ENCODE results near the gene CAMK2B.

Gene CAMK2B

GRCh38 chr7:44310221-44310848 lies 15.1 kb downstream of the CAMK2B start:
- TF ChIP-seq, protein P1, sequence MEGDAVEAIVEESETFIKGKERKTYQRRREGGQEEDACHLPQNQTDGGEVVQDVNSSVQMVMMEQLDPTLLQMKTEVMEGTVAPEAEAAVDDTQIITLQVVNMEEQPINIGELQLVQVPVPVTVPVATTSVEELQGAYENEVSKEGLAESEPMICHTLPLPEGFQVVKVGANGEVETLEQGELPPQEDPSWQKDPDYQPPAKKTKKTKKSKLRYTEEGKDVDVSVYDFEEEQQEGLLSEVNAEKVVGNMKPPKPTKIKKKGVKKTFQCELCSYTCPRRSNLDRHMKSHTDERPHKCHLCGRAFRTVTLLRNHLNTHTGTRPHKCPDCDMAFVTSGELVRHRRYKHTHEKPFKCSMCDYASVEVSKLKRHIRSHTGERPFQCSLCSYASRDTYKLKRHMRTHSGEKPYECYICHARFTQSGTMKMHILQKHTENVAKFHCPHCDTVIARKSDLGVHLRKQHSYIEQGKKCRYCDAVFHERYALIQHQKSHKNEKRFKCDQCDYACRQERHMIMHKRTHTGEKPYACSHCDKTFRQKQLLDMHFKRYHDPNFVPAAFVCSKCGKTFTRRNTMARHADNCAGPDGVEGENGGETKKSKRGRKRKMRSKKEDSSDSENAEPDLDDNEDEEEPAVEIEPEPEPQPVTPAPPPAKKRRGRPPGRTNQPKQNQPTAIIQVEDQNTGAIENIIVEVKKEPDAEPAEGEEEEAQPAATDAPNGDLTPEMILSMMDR (IDR thresholded peaks at IDR 0.05; ENCODE audit: borderline replicate concordance, insufficient read depth, low read depth, low read length), result no peak
- no peak overlapping the region for H3K4me3 ChIP-seq (ENCODE audit: low read depth, low read length)

DNA sequence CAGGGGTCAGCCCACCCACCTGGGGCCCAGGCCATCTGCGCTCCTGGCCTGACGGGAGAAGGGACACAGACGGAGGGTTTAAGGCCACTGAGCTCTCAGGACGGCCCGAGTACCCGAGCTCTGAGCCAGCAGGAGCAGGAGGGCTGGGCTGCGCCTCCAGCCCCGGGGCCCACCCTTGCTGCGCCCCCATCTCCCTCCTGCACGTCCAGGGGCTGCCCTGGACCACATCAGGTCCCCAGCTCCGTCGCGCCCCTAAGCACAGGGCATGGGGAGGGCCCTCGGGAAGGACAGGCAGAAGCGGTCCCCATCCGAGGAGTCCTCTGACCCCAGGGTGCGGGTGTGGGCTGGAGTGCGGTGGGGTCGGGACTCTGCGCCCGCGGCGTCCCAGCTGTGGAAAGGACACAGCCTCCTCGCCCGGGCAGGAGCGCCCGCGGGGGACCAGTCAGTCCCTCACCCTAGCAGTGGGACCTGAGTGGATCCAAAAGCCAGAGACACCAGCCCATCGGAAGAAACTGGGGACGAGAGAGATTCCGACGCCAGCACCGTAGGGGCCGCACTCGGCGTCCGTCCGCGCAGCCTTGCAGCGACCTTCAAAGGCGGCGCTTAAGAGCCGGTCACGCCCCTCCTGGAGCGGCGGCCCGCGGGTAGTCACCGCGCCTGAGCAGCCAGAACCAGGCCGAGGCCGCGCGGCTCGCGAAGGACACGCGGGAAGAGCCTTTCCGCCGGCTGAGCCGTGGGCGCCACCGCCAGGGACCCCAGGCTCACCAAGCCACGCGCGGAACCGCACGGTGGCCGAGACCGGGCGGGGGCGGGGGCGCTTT lies 15.9 kb downstream of the CAMK2B start:
- H3K4me3 ChIP-seq (ENCODE audit: low read depth, low read length), result peak overlapping the region; percentile 43
- TF ChIP-seq, protein P1 (IDR thresholded peaks at IDR 0.05; ENCODE audit: borderline replicate concordance, insufficient read depth, low read depth, low read length), result no peak

DNA sequence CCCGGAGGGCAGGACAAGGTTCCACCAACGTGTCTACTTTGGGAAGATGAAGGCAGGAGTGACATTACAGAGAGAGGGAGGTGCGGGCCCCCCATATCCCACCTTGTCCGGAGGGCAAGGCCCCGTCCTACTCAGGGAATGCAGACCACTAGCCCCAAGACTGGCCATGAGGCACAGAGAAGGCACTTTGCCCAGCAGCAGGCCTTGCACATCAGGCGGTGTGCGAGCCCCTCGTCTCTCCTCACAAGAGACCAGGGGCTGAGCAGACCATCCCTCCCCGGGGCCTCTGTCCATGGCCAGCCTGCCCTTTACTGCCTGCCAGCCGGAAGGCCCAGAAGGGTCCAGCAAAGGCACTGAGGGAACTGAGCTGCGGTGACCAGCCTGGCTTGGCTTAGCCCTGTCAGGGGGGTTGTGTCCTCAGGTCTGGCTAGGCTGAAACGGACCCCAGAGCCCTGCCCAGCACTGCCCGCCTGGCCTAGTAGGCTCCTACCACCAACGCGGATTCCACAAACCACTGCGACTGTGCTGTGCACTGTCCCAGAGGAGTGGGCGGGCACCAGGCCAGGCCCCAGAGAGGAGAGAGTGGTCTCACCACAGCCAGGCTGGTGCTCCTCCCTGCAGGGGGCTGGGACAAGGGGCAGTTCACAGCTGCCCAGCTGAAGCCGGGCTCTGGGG lies 16.7 kb downstream of the CAMK2B start:
- TF ChIP-seq, protein P1 (IDR thresholded peaks at IDR 0.05; ENCODE audit: borderline replicate concordance, insufficient read depth, low read depth, low read length), result no peak
- H3K4me3 ChIP-seq (ENCODE audit: low read depth, low read length), result no peak overlapping the region

DNA sequence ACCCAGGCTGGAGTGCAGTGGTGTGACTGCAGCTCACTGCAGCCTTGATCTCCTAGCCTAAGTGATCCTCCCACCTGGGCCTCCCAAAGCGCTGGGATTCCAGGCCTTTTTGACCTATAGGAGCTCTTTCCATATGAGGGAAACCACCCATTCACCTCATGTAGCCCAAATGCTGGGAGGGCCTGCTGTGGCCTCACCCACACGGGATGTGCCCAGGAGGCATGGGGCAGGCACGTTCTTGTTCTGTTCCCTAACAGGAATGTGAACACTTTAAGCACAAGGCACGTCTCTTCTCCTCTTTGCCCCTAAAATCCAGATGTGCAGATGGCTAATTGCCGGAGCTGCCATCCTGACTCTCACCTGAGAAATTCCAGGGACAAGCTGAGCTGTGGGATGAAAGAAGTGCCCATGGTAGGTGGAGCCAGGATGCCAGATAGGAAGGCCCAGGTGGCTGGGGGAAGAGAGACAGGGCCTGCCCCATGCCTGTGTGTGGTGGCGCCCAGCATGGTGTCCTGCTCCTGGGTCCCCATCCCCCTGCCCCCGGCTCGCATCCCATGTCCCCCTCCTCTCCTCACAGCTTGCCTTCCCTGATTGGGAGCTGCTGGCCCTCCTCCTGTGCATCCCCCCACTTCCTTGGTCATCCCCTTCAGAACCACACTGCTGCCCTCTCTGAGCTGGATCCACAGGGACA lies 17.3 kb downstream of the CAMK2B start:
- H3K4me3 ChIP-seq (ENCODE audit: low read depth, low read length), result no peak overlapping the region
- TF ChIP-seq, protein P1 (IDR thresholded peaks at IDR 0.05; ENCODE audit: borderline replicate concordance, insufficient read depth, low read depth, low read length), result no peak

DNA sequence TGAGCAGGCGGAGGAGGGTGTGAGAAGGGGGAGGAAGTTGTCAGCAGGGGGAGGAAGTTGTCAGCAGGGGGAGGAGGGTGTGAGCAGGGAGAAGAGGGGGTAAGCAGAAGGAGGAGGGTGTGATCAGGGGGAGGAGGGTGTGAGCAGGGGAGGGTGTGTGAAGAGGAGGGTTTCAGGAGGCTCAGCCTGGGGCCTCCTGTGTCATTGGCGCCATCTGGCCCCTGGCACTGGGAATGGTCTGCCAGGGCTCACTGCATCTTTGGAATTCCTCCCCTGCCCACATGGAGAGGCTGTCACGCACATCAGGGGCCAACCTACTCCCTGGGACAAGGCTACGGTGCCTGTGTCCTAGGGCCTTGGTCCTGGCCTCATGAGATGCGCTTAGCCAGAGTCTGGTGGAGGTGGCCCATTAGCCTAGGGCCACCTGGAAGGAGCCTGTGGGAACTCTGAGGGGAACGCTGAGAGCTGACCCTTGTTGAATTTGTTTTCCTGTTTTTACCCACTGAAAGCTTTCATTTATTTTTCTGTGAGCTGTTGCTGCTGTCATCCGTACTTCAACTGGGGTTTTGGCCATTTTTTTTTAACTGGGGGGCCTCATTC lies 18.0 kb downstream of the CAMK2B start:
- no peak overlapping the region for H3K4me3 ChIP-seq (ENCODE audit: low read depth, low read length)
- TF ChIP-seq, protein P1 (IDR thresholded peaks at IDR 0.05; ENCODE audit: borderline replicate concordance, insufficient read depth, low read depth, low read length), result 0 out of 2 replicates have a peak, but pooled peaks have one; percentile 22

- TF ChIP-seq, protein P1 (IDR thresholded peaks at IDR 0.05; ENCODE audit: borderline replicate concordance, insufficient read depth, low read depth, low read length), result no peak
- H3K4me3 ChIP-seq (ENCODE audit: low read depth, low read length), result no peak overlapping the region
These were observed 18.8 kb downstream of the CAMK2B start for GRCh38 chr7:44306606-44307005.

All from GM12875 (cell line).